Breast epithelium (tissue), 4 donors: ENCODE results near the gene TMTC2. TPM values are rescaled to one million over a fixed set of nuclear protein-coding genes. Genes with fewer than 3 reads are reported as not detected.

ENCODE experiments used
- DNase-seq, 2 donors: peaks; one replicate each; pipeline ENCODE4 v3.0.0-alpha.2; 2019; ENCODE audit warnings: low spot score in 2 of 2
- H3K27ac ChIP-seq, 2 donors: fragments of 200-600 bp; sonication (generic) in 1 of 2; one replicate each; pipeline ENCODE4 v1.5.1; 2016 to 2019; ENCODE audit warnings: mild to moderate bottlenecking in 1 of 2
- H3K27me3 ChIP-seq, 2 donors: fragments of 200-600 bp; sonication (generic) in 1 of 2; one replicate each; pipeline versions ENCODE4 v1.5.1 to v1.6.0; 2017 to 2019; ENCODE audit warnings: control low read depth in 1 of 2, mild to moderate bottlenecking in 1 of 2
- H3K36me3 ChIP-seq: fragments of 200-600 bp; one replicate; pipeline ENCODE4 v1.5.1; 2019
- H3K4me1 ChIP-seq, 2 donors: fragments of 200-600 bp; sonication (generic); one replicate each; pipeline ENCODE4 v1.5.1; 2016 to 2019; ENCODE audit warnings: control low read depth in 1 of 2
- H3K4me3 ChIP-seq, 3 donors: fragments of 200-600 bp; sonication (generic); 1 replicate in 2 of 3; 2 replicates in 1 of 3; pipeline ENCODE4 v1.5.1; 2016 to 2019; ENCODE audit warnings: mild to moderate bottlenecking in 3 of 3, moderate library complexity in 2 of 3
- H3K9me3 ChIP-seq, 2 donors: fragments of 200-600 bp; sonication (generic) in 1 of 2; one replicate each; pipeline ENCODE4 v1.5.1; 2016 to 2019; ENCODE audit warnings: control low read depth in 1 of 2
- POLR2A ChIP-seq: fragments of 450-650 bp; IDR thresholded peaks from one replicate; pipeline ENCODE4 v1.6.1; 2016; ENCODE audit warnings: antibody characterized with exemption, mild to moderate bottlenecking, moderate library complexity
- POLR2AphosphoS5 ChIP-seq, 3 donors: sonication (generic); formaldehyde crosslinking; IDR thresholded peaks; one replicate each; pipeline ENCODE4 v1.6.1; 2017; ENCODE audit warnings: antibody characterized with exemption in 3 of 3
- intact Hi-C: fragments of 100-400 bp; cut with DNase I; formaldehyde crosslinking; loops from one replicate; pipeline ENCODE4 v1.15.1; 2023; ENCODE audit warnings: low total_unique reads
- total RNA-seq, 3 donors: library from RNA; depleted of rRNA; stranded (reverse); fragments of >200 nt; gene quantifications; one replicate each; pipeline ENCODE4 v1.1.0, GENCODE V29; 2016
- TF ChIP-seq, protein P1 (sequence below), 3 donors: fragments of 450-650 bp; IDR thresholded peaks; one replicate each; pipeline ENCODE4 v1.5.1; 2016 to 2017; ENCODE audit warnings: antibody characterized with exemption in 3 of 3, mild to moderate bottlenecking in 3 of 3, moderate library complexity in 3 of 3

Gene TMTC2
- total RNA-seq, 3 donors from 2014 or later: 7.0 to 28.8 (median 19.3) TPM

GRCh38 chr12:83031196-83031595 is 344.5 kb downstream of the TMTC2 start:
- H3K4me3 ChIP-seq: no peak overlapping the region
- intact Hi-C loops: no loop called here
- TF ChIP-seq POLR2A: no peak
- no peak for TF ChIP-seq POLR2AphosphoS5 (IDR thresholded peaks at IDR 0.05)
- TF ChIP-seq, protein P1, sequence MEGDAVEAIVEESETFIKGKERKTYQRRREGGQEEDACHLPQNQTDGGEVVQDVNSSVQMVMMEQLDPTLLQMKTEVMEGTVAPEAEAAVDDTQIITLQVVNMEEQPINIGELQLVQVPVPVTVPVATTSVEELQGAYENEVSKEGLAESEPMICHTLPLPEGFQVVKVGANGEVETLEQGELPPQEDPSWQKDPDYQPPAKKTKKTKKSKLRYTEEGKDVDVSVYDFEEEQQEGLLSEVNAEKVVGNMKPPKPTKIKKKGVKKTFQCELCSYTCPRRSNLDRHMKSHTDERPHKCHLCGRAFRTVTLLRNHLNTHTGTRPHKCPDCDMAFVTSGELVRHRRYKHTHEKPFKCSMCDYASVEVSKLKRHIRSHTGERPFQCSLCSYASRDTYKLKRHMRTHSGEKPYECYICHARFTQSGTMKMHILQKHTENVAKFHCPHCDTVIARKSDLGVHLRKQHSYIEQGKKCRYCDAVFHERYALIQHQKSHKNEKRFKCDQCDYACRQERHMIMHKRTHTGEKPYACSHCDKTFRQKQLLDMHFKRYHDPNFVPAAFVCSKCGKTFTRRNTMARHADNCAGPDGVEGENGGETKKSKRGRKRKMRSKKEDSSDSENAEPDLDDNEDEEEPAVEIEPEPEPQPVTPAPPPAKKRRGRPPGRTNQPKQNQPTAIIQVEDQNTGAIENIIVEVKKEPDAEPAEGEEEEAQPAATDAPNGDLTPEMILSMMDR (IDR thresholded peaks at IDR 0.05): no peak
- H3K27me3 ChIP-seq: no peaks in the 10 kb centered on the region
- no peaks in the 10 kb centered on the region for H3K36me3 ChIP-seq
- H3K27ac ChIP-seq: no peak overlapping the region
- no peaks in the 10 kb centered on the region for H3K4me1 ChIP-seq
- DNase-seq: no peak
- no peaks in the 10 kb centered on the region for H3K9me3 ChIP-seq

- intact Hi-C loops: loop anchor here (5.0 kb wide), 1 partner anchor 215 kb away; no protein-coding TSS in a partner anchor
- Histone ChIP-seq H3K4me3 (no peak overlapping the region), H3K36me3 (no peaks in the 10 kb centered on the region), H3K9me3 (no peaks in the 10 kb centered on the region), H3K27me3 (no peaks in the 10 kb centered on the region), H3K4me1 (no peaks in the 10 kb centered on the region), H3K27ac (no peak overlapping the region)
- TF ChIP-seq POLR2A (no peak), POLR2AphosphoS5 (IDR thresholded peaks at IDR 0.05) (no peak)
- TF ChIP-seq, protein P1 (IDR thresholded peaks at IDR 0.05): no peak
- DNase-seq: no peak
These were observed 350.1 kb downstream of the TMTC2 start for GRCh38 chr12:83036847-83037246.

DNA sequence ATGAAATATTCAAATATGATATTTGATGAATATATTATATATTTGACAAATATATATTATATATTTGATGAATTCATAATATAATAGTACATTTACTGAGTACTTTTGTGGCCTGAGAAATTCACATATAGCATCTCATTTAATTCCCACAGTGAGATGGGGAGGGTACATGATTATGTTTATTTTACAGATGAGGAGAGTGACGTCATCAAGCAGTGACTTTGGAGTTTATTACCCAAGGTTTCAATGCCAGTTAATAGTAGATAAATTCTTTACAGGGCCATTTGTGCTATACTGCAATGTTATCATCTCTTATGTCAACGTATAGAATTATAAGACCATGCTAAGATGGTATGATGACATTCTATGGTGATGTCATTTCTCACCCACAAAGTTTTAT is 352.7 kb downstream of the TMTC2 start:
- no peak overlapping the region for H3K27ac ChIP-seq
- H3K27me3 ChIP-seq: no peaks in the 10 kb centered on the region
- TF ChIP-seq, protein P1 (IDR thresholded peaks at IDR 0.05): no peak
- no peak for TF ChIP-seq POLR2A
- no peak for TF ChIP-seq POLR2AphosphoS5 (IDR thresholded peaks at IDR 0.05)
- no peaks in the 10 kb centered on the region for H3K9me3 ChIP-seq
- H3K4me3 ChIP-seq: no peak overlapping the region
- intact Hi-C loops: loop anchor here (5.0 kb wide), 1 partner anchor 217 kb away; no protein-coding TSS in a partner anchor
- H3K36me3 ChIP-seq: no peaks in the 10 kb centered on the region
- H3K4me1 ChIP-seq: no peaks in the 10 kb centered on the region
- no peak for DNase-seq

GRCh38 chr12:83040339-83040738 is 353.6 kb downstream of the TMTC2 start:
- Histone ChIP-seq H3K4me3 (no peak overlapping the region), H3K27me3 (no peaks in the 10 kb centered on the region), H3K27ac (no peak overlapping the region), H3K4me1 (no peaks in the 10 kb centered on the region), H3K9me3 (no peaks in the 10 kb centered on the region), H3K36me3 (no peaks in the 10 kb centered on the region)
- TF ChIP-seq POLR2AphosphoS5 (IDR thresholded peaks at IDR 0.05) (no peak), POLR2A (no peak)
- TF ChIP-seq, protein P1 (IDR thresholded peaks at IDR 0.05): no peak
- no peak for DNase-seq
- intact Hi-C loops: no loop called here

DNA sequence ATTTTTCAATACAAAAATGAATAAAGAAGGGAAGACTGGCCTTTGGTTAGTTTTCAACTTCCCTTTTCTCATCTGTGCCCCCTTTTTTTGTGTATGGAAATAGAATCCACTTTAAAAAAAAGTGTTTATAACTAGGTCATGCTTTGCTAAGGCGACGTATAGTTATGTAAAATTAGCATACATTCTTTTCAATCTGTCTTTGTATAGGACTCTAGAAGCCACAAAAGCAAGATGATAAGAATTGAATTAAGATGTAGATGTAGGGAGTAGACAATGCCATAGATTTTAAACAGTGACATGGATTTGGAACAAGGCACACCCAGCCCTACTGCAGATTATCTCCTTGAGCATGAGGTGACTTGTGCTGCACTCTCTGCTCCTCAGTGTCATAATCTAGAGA is 354.3 kb downstream of the TMTC2 start:
- TF ChIP-seq, protein P1 (IDR thresholded peaks at IDR 0.05): no peak
- TF ChIP-seq POLR2A: no peak
- no peak for TF ChIP-seq POLR2AphosphoS5 (IDR thresholded peaks at IDR 0.05)
- H3K9me3 ChIP-seq: no peaks in the 10 kb centered on the region
- H3K36me3 ChIP-seq: no peaks in the 10 kb centered on the region
- DNase-seq: no peak
- H3K27ac ChIP-seq: no peak overlapping the region
- H3K4me3 ChIP-seq: no peak overlapping the region
- intact Hi-C loops: no loop called here
- H3K27me3 ChIP-seq: no peaks in the 10 kb centered on the region
- no peaks in the 10 kb centered on the region for H3K4me1 ChIP-seq
